Naive thymus-derived CD4-positive, alpha-beta T cell (primary cell): ENCODE data around the gene MEG3. TPM values are rescaled to one million over a fixed set of nuclear protein-coding genes. Genes with fewer than 3 reads are reported as not detected.
A peak's percentile ranks its signal among the peaks of the same experiment; 100 is the strongest.

ENCODE experiments used
- ATAC-seq: fragments of 150-1000 bp; cut with Tn5 transposase; 2 replicates; pipeline ENCODE4 v1.10.0; 2021; ENCODE audit warnings: mild to moderate bottlenecking, moderate library complexity
- CTCF ChIA-PET: fragments of 350-600 bp; sonication (Branson Sonifier 250); formaldehyde crosslinking; loops from one replicate; lab custom pipeline; 2021; ENCODE audit warnings: antibody characterized with exemption; lab: Charles Lee
- POLR2A ChIA-PET: fragments of 350-600 bp; sonication (Branson Sonifier 250); formaldehyde crosslinking; loops from one replicate; lab custom pipeline; 2021; ENCODE audit warnings: antibody characterized with exemption, inconsistent platforms; lab: Charles Lee
- DNase-seq, 9 donors: peaks; one replicate each; pipeline versions ENCODE4 v3.0.0 to v3.0.0-alpha.2; 2020 to 2022; ENCODE audit warnings: mixed read lengths in 1 of 9
- H3K27ac ChIP-seq: one replicate; pipeline ENCODE4 v1.7.0; 2013; ENCODE audit warnings: mild to moderate bottlenecking, low read depth, low read length, moderate library complexity
- H3K27me3 ChIP-seq, 2 donors: one replicate each; pipeline ENCODE4 v1.7.0; 2013; ENCODE audit warnings: low read length in 2 of 2, mild to moderate bottlenecking in 2 of 2, moderate library complexity in 2 of 2; ENCODE audit not compliant: control insufficient read depth in 2 of 2, insufficient read depth in 2 of 2
- H3K36me3 ChIP-seq, 3 experiments: 1 replicate in 2 of 3; 2 replicates in 1 of 3; pipeline ENCODE4 v1.7.0; 2013; ENCODE audit warnings: low read length in 3 of 3, mild to moderate bottlenecking in 3 of 3, moderate library complexity in 1 of 3; ENCODE audit not compliant: insufficient read depth in 3 of 3, control insufficient read depth in 2 of 3
- H3K4me1 ChIP-seq, 2 donors: one replicate each; pipeline ENCODE4 v1.7.0; 2013; ENCODE audit warnings: low read length in 2 of 2, mild to moderate bottlenecking in 2 of 2, moderate library complexity in 1 of 2; ENCODE audit not compliant: control insufficient read depth in 2 of 2, insufficient read depth in 2 of 2
- H3K4me3 ChIP-seq: 2 replicates; pipeline ENCODE4 v1.7.0; 2013; ENCODE audit warnings: mild to moderate bottlenecking, low read length
- H3K9me3 ChIP-seq, 3 experiments: 1 replicate in 2 of 3; 2 replicates in 1 of 3; pipeline ENCODE4 v1.7.0; 2013; ENCODE audit warnings: low read length in 3 of 3; ENCODE audit not compliant: control insufficient read depth in 2 of 3
- H3K27ac Mint-ChIP-seq, 9 donors: one replicate each; pipeline ENCODE4 v1.8.0; 2020 to 2022; ENCODE audit warnings: mixed read lengths in 9 of 9, mild to moderate bottlenecking in 8 of 9, moderate library complexity in 5 of 9, inconsistent platforms in 2 of 9
- H3K27me3 Mint-ChIP-seq, 5 donors: one replicate each; pipeline ENCODE4 v1.8.0; 2021 to 2022; ENCODE audit warnings: mixed read lengths in 5 of 5, mild to moderate bottlenecking in 1 of 5
- H3K36me3 Mint-ChIP-seq, 5 donors: one replicate each; pipeline ENCODE4 v1.8.0; 2020 to 2022; ENCODE audit warnings: mixed read lengths in 5 of 5, mild to moderate bottlenecking in 3 of 5, inconsistent platforms in 1 of 5
- H3K4me1 Mint-ChIP-seq, 7 donors: one replicate each; pipeline ENCODE4 v1.8.0; 2020 to 2022; ENCODE audit warnings: mixed read lengths in 7 of 7, mild to moderate bottlenecking in 3 of 7, inconsistent platforms in 1 of 7
- H3K4me3 Mint-ChIP-seq, 10 donors: one replicate each; pipeline ENCODE4 v1.8.0; 2020 to 2022; ENCODE audit warnings: mild to moderate bottlenecking in 10 of 10, mixed read lengths in 10 of 10, moderate library complexity in 6 of 10, inconsistent platforms in 2 of 10
- H3K9me3 Mint-ChIP-seq, 11 donors: one replicate each; pipeline ENCODE4 v1.8.0; 2020 to 2022; ENCODE audit warnings: mixed read lengths in 11 of 11, mild to moderate bottlenecking in 4 of 11, inconsistent platforms in 1 of 11, moderate library complexity in 1 of 11
- intact Hi-C, 2 donors: fragments of 100-400 bp; cut with micrococcal nuclease; formaldehyde crosslinking; loops; one replicate each; pipeline ENCODE4 v1.15.1; 2023
- microRNA-seq: library from miRNA; unstranded; fragments of <30 nt; microRNA quantifications from one replicate; pipeline ENCODE4 v1.2.0, GENCODE V29; 2022; ENCODE audit warnings: borderline microRNAs expressed
- polyA plus RNA-seq, 2 donors: library from polyadenylated mRNA; unstranded; fragments of 300-500 nt; fragmentation: Illumina TruSeq; gene quantifications; one replicate each; pipeline ENCODE4 v1.2.3, GENCODE V29; 2021
- total RNA-seq, 6 experiments: library from RNA in 5 of 6; stranded (reverse) in 5 of 6; gene quantifications; 1 replicate in 5 of 6; 2 replicates in 1 of 6; pipeline ENCODE4 v1.2.3 and lab custom pipeline; 2021 to 2026

Gene MEG3
- total and polyA plus RNA-seq, 7 experiments from 2014 or later = 0.80 to 2.4 TPM; not detected in 5

GRCh38 chr14:100905166-100905565, 79.2 kb downstream of the MEG3 start:
- H3K27ac ChIP-seq = no peak overlapping the region
- POLR2A ChIA-PET = interaction anchor here (0.5 kb wide), 1 partner anchor 1721 kb away, joined by 4 read pairs; no protein-coding TSS in a partner anchor
- H3K4me3 ChIP-seq = no peak overlapping the region
- DNase-seq (no peak), ATAC-seq (no peak)
- CTCF ChIA-PET = interaction anchor here (0.6 kb wide), 1 partner anchor 866 kb away, joined by 3 read pairs; no protein-coding TSS in a partner anchor
- no peak overlapping the region for H3K27ac Mint-ChIP-seq
- peaks cover 38 to 58% (median 46%) of the 10 kb centered on the region in 5 donors for H3K27me3 Mint-ChIP-seq
- peaks cover 0 to 8% (median 0%) of the 10 kb centered on the region in 7 donors for H3K4me1 Mint-ChIP-seq
- peaks cover 0 to 4% (median 0%) of the 10 kb centered on the region in 3 experiments for H3K9me3 ChIP-seq
- H3K4me3 Mint-ChIP-seq = no peak overlapping the region
- H3K4me1 ChIP-seq = no peaks in the 10 kb centered on the region
- H3K27me3 ChIP-seq = no peaks in the 10 kb centered on the region
- H3K36me3 Mint-ChIP-seq = no peaks in the 10 kb centered on the region
- peaks cover 0 to 6% (median 0%) of the 10 kb centered on the region in 11 donors for H3K9me3 Mint-ChIP-seq
- intact Hi-C loops = loop anchor here in 1 of 2 donors (5.0 kb wide), 1 partner anchor 722 kb away; no protein-coding TSS in a partner anchor
- H3K36me3 ChIP-seq = no peaks in the 10 kb centered on the region

GRCh38 chr14:100906420-100906819, 80.5 kb downstream of the MEG3 start:
- H3K27me3 ChIP-seq = no peaks in the 10 kb centered on the region
- H3K9me3 ChIP-seq = peaks cover 0 to 4% (median 0%) of the 10 kb centered on the region in 3 experiments
- Mint-ChIP-seq H3K27me3 (peaks cover 29 to 46% (median 36%) of the 10 kb centered on the region in 5 donors), H3K4me1 (peaks cover 0 to 8% (median 0%) of the 10 kb centered on the region in 7 donors), H3K4me3 (no peak overlapping the region), H3K27ac (no peak overlapping the region), H3K9me3 (peaks cover 0 to 6% (median 0%) of the 10 kb centered on the region in 11 donors), H3K36me3 (no peaks in the 10 kb centered on the region)
- no peak for ATAC-seq
- H3K4me3 ChIP-seq = no peak overlapping the region
- H3K4me1 ChIP-seq = no peaks in the 10 kb centered on the region
- CTCF ChIA-PET = no interaction called here
- intact Hi-C loops = loop anchor here in 1 of 2 donors (5.0 kb wide), 1 partner anchor 721 kb away; no protein-coding TSS in a partner anchor
- H3K36me3 ChIP-seq = no peaks in the 10 kb centered on the region
- no peak for DNase-seq
- POLR2A ChIA-PET = no interaction called here
- no peak overlapping the region for H3K27ac ChIP-seq

- intact Hi-C loops = loop anchor here in 1 of 2 donors (5.0 kb wide), 1 partner anchor 720 kb away; no protein-coding TSS in a partner anchor
- CTCF ChIA-PET = no interaction called here
- DNase-seq = no peak
These were observed 81.3 kb downstream of the MEG3 start for GRCh38 chr14:100907240-100907639.

GRCh38 chr14:100909439-100909838, 83.5 kb downstream of the MEG3 start:
- Mint-ChIP-seq H3K36me3 (no peaks in the 10 kb centered on the region), H3K9me3 (no peaks in the 10 kb centered on the region), H3K27ac (no peak overlapping the region), H3K4me3 (no peak overlapping the region), H3K4me1 (no peaks in the 10 kb centered on the region), H3K27me3 (peaks cover 13 to 36% (median 21%) of the 10 kb centered on the region in 5 donors)
- H3K27me3 ChIP-seq = no peaks in the 10 kb centered on the region
- no peaks in the 10 kb centered on the region for H3K36me3 ChIP-seq
- ATAC-seq = no peak
- no peak overlapping the region for H3K4me3 ChIP-seq
- DNase-seq = no peak
- no peaks in the 10 kb centered on the region for H3K4me1 ChIP-seq
- ChIA-PET CTCF (no interaction called here), POLR2A (no interaction called here)
- H3K9me3 ChIP-seq = no peaks in the 10 kb centered on the region
- no peak overlapping the region for H3K27ac ChIP-seq
- intact Hi-C loops = loop anchor here in 1 of 2 donors (5.0 kb wide), 1 partner anchor 718 kb away; no protein-coding TSS in a partner anchor

More at GRCh38 chr14:100907240-100907639, 81.3 kb downstream of the MEG3 start:
- POLR2A ChIA-PET = no interaction called here
- Mint-ChIP-seq H3K9me3 (peaks cover 0 to 2% (median 0%) of the 10 kb centered on the region in 11 donors), H3K27ac (no peak overlapping the region), H3K36me3 (no peaks in the 10 kb centered on the region), H3K4me1 (peaks cover 0 to 6% (median 0%) of the 10 kb centered on the region in 7 donors), H3K4me3 (no peak overlapping the region), H3K27me3 (peaks cover 22 to 42% (median 30%) of the 10 kb centered on the region in 5 donors)
- Histone ChIP-seq H3K4me3 (no peak overlapping the region), H3K36me3 (no peaks in the 10 kb centered on the region), H3K4me1 (no peaks in the 10 kb centered on the region), H3K9me3 (no peaks in the 10 kb centered on the region), H3K27me3 (no peaks in the 10 kb centered on the region), H3K27ac (no peak overlapping the region)
- no peak for ATAC-seq

Small RNA genes within 50 kb of the gene (microRNA-seq; reads per million reads assigned to microRNA genes)
- gene MIR127 (7.8 reads per million, percentile 13 among the genes with 10 or more reads in this experiment), gene MIR136 (not detected), gene MIR2392 (not detected), gene MIR337 (not detected), gene MIR431 (not detected), gene MIR432 (not detected), gene MIR433 (not detected), gene MIR493 (not detected), gene MIR665 (not detected)

Other genes with a start within 250 kb of the MEG3 start
- 1 to 10 TPM in 4 of 5 experiments, under 1 TPM in 1; 0.73 to 2.4 (median 1.5) TPM for gene BEGAIN, start 238.7 kb upstream of the MEG3 start, total RNA-seq
- under 1 TPM; 0.38 to 0.64 TPM for gene BEGAIN, start 238.7 kb upstream of the MEG3 start, polyA plus RNA-seq
- gene DLK1, start 99.2 kb upstream of the MEG3 start, total RNA-seq = not detected
- gene DLK1, start 99.2 kb upstream of the MEG3 start, polyA plus RNA-seq = not detected
- gene RTL1, start 77.6 kb downstream of the MEG3 start, total RNA-seq = not detected
- not detected for gene RTL1, start 77.6 kb downstream of the MEG3 start, polyA plus RNA-seq